Glutamatergic neuron (in vitro differentiated cells): ENCODE measurements around the gene ABTB2. TPM values are rescaled to one million over a fixed set of nuclear protein-coding genes. Genes with fewer than 3 reads are reported as not detected.

ENCODE experiments used
- DNase-seq: peaks from one replicate; pipeline ENCODE4 v3.0.0; 2022
- H3K27ac Mint-ChIP-seq: one replicate; pipeline ENCODE4 v1.8.0; 2020; ENCODE audit warnings: mild to moderate bottlenecking, mixed read lengths, inconsistent platforms; ENCODE audit not compliant: unreplicated experiment
- H3K27me3 Mint-ChIP-seq: one replicate; pipeline ENCODE4 v1.8.0; 2020; ENCODE audit warnings: mild to moderate bottlenecking, moderate library complexity, mixed read lengths, inconsistent platforms; ENCODE audit not compliant: unreplicated experiment
- H3K36me3 Mint-ChIP-seq: one replicate; pipeline ENCODE4 v1.8.0; 2020; ENCODE audit warnings: mild to moderate bottlenecking, mixed read lengths, inconsistent platforms; ENCODE audit not compliant: unreplicated experiment
- H3K4me1 Mint-ChIP-seq: one replicate; pipeline ENCODE4 v1.8.0; 2020; ENCODE audit warnings: mild to moderate bottlenecking, low read depth, mixed read lengths, inconsistent platforms; ENCODE audit not compliant: unreplicated experiment
- H3K4me3 Mint-ChIP-seq: one replicate; pipeline ENCODE4 v1.8.0; 2020; ENCODE audit warnings: mild to moderate bottlenecking, mixed read lengths, inconsistent platforms; ENCODE audit not compliant: unreplicated experiment
- H3K9me3 Mint-ChIP-seq: one replicate; pipeline ENCODE4 v1.8.0; 2020; ENCODE audit warnings: mild to moderate bottlenecking, moderate library complexity, mixed read lengths, inconsistent platforms; ENCODE audit not compliant: unreplicated experiment
- CTCF ChIP-seq: fragments of 200-600 bp; sonication (generic); IDR thresholded peaks from one replicate; pipeline ENCODE4 v1.5.0; 2021; ENCODE audit not compliant: partially characterized antibody, unreplicated experiment
- total RNA-seq: library from RNA; stranded (reverse); fragmentation: NEBNext Ultra II Directional; extraction: Animal tissue kit (Norgen Biotek cat#: 25700); gene quantifications from one replicate; pipeline ENCODE4 v1.2.1, GENCODE V29; 2021; ENCODE audit not compliant: unreplicated experiment

The ABTB2 gene
- total RNA-seq, 1 donor from 2014 or later: 9.3 TPM

GRCh38 chr11:34344768-34345539, 12.9 kb downstream of the ABTB2 start:
- Mint-ChIP-seq H3K4me3 (no peak overlapping the region), H3K27me3 (peaks cover 5% of the 10 kb centered on the region), H3K9me3 (peaks cover 2% of the 10 kb centered on the region), H3K36me3 (no peaks in the 10 kb centered on the region), H3K4me1 (peaks cover 16% of the 10 kb centered on the region), H3K27ac (peak overlapping the region; percentile 6)
- no peak for TF ChIP-seq CTCF
- no peak for DNase-seq

GRCh38 chr11:34344410-34344767, 13.4 kb downstream of the ABTB2 start:
- peaks cover 5% of the 10 kb centered on the region for H3K27me3 Mint-ChIP-seq
- no peak overlapping the region for H3K27ac Mint-ChIP-seq
- no peaks in the 10 kb centered on the region for H3K36me3 Mint-ChIP-seq
- H3K4me3 Mint-ChIP-seq: no peak overlapping the region
- no peak for DNase-seq
- peaks cover 18% of the 10 kb centered on the region for H3K4me1 Mint-ChIP-seq
- H3K9me3 Mint-ChIP-seq: peaks cover 2% of the 10 kb centered on the region
- TF ChIP-seq CTCF: no peak

DNA sequence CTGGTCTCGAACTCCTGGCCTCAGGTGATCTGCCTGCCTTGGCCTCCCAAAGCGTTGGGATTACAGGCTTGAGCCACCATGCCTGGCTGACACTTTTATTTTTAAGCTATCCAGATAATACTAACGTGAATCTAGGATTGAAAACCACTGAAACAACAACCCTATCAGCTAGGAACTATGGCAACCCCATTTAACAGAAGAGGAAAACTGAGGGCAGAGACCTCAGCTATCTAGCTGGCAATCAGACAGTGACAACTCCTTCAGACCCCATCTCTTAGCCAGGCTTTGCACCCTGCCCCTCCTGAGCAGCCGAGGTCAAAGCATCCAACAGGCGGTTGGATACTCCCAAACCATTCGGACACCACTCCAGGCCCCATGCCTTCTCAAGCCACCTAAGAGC, 14.1 kb downstream of the ABTB2 start:
- Mint-ChIP-seq H3K36me3 (no peaks in the 10 kb centered on the region), H3K4me1 (peaks cover 14% of the 10 kb centered on the region), H3K9me3 (peaks cover 2% of the 10 kb centered on the region), H3K27me3 (peaks cover 5% of the 10 kb centered on the region), H3K4me3 (no peak overlapping the region), H3K27ac (no peak overlapping the region)
- TF ChIP-seq CTCF: no peak
- DNase-seq: no peak

GRCh38 chr11:34343153-34343552, 14.7 kb downstream of the ABTB2 start:
- DNase-seq: no peak
- Mint-ChIP-seq H3K27me3 (peaks cover 3% of the 10 kb centered on the region), H3K36me3 (no peaks in the 10 kb centered on the region), H3K27ac (no peak overlapping the region), H3K4me3 (no peak overlapping the region), H3K9me3 (peaks cover 2% of the 10 kb centered on the region), H3K4me1 (peaks cover 14% of the 10 kb centered on the region)
- TF ChIP-seq CTCF: no peak

DNA sequence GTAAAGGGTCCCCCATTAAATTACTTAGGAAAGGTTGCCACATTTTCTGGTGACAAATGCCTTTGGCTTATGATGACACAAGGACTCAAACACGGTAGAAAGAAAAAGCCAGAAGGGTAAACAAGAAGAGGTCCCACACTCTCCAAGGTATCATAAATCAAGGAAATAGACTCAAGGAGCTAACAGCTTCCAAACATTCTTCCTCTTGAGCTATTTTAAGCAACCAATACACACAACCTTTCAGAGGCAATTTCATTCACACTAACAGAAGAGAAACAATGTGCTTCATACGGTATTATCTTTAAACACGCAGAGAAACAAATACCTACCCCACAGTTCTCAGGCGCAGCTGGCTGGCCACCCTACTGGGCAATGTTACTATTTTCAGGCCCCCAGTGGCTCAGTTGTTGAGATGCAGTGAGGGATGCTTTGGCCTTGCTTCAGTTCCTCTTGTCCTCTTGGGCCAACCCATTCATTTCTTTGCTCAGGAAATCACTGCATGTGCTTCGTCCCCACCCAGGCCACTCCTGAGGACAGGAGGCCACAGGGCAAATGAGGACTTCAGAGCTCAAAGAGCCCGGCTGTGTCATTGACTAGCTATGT, 15.8 kb downstream of the ABTB2 start:
- H3K9me3 Mint-ChIP-seq: no peaks in the 10 kb centered on the region
- DNase-seq: no peak
- H3K27ac Mint-ChIP-seq: no peak overlapping the region
- H3K4me3 Mint-ChIP-seq: no peak overlapping the region
- TF ChIP-seq CTCF: no peak
- peaks cover 14% of the 10 kb centered on the region for H3K4me1 Mint-ChIP-seq
- no peaks in the 10 kb centered on the region for H3K36me3 Mint-ChIP-seq
- H3K27me3 Mint-ChIP-seq: peaks cover 3% of the 10 kb centered on the region
